ENCODE measurements around the gene B3GNT5. TPM values are rescaled to one million over a fixed set of nuclear protein-coding genes. Genes with fewer than 3 reads are reported as not detected.

Gene B3GNT5
- total and polyA plus RNA-seq, 7 donors: 12.1 to 98.9 (median 54.7) TPM

DNA sequence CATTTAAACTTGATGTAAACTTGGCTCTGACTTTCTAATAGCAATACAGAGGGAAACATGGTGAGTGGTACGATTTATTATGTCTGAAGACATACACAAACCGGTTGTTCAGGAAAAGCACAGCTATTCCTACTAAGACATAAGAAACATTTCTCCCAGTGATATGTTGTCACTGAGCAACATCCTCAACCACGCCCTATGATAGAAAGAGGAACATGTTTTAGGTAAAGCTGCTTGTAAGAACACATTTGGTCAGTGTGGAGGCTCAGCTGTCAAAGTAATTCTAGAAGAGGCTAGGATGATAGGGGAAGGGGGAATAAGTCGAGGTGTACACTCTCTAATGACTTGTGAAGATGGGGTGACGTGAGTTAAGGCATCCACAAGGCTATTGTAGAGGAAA is 42.7 kb upstream of the B3GNT5 start:
- H3K27ac ChIP-seq: peak overlapping the region; percentile 67
- H3K36me3 ChIP-seq (ENCODE audit: insufficient read depth in 1 of 2, low read depth in 1 of 2): no peaks in the 10 kb centered on the region
- ATAC-seq: no peak
- no peak overlapping the region for H3K4me3 ChIP-seq
- intact Hi-C loops (cut with DNase I): no loop called here
- no peaks in the 10 kb centered on the region for H3K27me3 ChIP-seq (ENCODE audit: insufficient read depth in 3 of 3, low read length in 2 of 3)
- DNase-seq: no peak
- no peaks in the 10 kb centered on the region for H3K9me3 ChIP-seq
- WGBS, 3 donors: 74 to 80% (median 78%) methylated on average over 5 of the region's 5 CpGs
- TF ChIP-seq, protein P1, sequence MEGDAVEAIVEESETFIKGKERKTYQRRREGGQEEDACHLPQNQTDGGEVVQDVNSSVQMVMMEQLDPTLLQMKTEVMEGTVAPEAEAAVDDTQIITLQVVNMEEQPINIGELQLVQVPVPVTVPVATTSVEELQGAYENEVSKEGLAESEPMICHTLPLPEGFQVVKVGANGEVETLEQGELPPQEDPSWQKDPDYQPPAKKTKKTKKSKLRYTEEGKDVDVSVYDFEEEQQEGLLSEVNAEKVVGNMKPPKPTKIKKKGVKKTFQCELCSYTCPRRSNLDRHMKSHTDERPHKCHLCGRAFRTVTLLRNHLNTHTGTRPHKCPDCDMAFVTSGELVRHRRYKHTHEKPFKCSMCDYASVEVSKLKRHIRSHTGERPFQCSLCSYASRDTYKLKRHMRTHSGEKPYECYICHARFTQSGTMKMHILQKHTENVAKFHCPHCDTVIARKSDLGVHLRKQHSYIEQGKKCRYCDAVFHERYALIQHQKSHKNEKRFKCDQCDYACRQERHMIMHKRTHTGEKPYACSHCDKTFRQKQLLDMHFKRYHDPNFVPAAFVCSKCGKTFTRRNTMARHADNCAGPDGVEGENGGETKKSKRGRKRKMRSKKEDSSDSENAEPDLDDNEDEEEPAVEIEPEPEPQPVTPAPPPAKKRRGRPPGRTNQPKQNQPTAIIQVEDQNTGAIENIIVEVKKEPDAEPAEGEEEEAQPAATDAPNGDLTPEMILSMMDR (IDR thresholded peaks at IDR 0.05): no peak
- peaks cover 5% of the 10 kb centered on the region for H3K4me1 ChIP-seq

DNA sequence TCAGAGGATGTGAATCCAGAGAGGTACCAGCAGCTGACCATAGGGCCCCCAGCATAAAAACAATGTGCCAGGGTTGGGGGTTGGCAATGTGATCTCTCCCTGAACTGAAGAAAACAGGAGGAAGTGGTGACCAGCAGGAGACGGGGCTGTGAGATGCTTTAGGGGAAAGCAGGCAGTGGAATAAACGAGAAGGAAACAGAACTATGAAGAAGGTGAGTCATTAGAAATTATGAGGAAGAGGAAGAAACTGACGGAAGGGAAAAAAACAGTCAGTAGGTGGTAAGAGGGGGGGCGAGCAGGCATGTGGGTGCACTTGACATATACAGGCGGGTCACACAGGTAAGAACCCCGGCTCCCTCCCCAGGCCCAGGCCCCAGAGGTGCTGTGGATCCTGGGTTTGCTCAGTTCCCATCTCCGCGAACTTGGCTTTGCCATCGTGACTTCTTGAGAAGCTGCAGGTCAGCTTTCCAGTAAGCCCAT is 42.2 kb upstream of the B3GNT5 start:
- H3K27me3 ChIP-seq (ENCODE audit: insufficient read depth in 3 of 3, low read length in 2 of 3): no peaks in the 10 kb centered on the region
- intact Hi-C loops (cut with DNase I): no loop called here
- H3K27ac ChIP-seq: peak overlapping the region; percentile 67
- H3K9me3 ChIP-seq: no peaks in the 10 kb centered on the region
- peaks cover 5% of the 10 kb centered on the region for H3K4me1 ChIP-seq
- H3K36me3 ChIP-seq (ENCODE audit: insufficient read depth in 1 of 2, low read depth in 1 of 2): no peaks in the 10 kb centered on the region
- ATAC-seq (peak in 3 of 4 donors; percentile 17 to 28 (median 24)), DNase-seq (no peak)
- TF ChIP-seq, protein P1 (IDR thresholded peaks at IDR 0.05): no peak
- H3K4me3 ChIP-seq: no peak overlapping the region
- 65 to 71% (median 71%) methylated on average over 9 of the region's 9 CpGs for WGBS, 3 donors

DNA sequence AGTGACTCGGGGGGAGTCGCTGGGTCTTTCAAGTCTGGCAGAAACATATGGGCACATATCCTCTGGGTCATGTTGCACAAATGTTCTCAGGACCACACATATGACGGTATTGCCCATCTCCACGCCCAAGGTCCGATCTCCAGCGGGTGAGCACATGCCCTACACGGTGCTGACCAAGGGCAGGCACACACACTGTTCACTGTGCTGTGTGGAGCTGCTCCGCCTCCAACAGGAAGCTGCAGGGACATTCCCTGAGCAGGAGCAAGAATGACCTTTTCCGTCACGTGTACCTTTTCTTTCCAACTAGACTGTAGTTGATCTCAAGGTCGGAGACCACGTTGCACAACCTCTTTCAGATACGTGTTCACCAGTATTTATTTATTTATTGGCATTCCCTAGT is 41.7 kb upstream of the B3GNT5 start:
- no peaks in the 10 kb centered on the region for H3K9me3 ChIP-seq
- H3K27ac ChIP-seq: peak overlapping the region; percentile 67
- H3K27me3 ChIP-seq (ENCODE audit: insufficient read depth in 3 of 3, low read length in 2 of 3): no peaks in the 10 kb centered on the region
- TF ChIP-seq, protein P1 (IDR thresholded peaks at IDR 0.05): no peak
- peak; percentile 38 to 64 for DNase-seq
- no peak overlapping the region for H3K4me3 ChIP-seq
- intact Hi-C loops (cut with DNase I): no loop called here
- peak; percentile 52 to 68 (median 64) for ATAC-seq
- no peaks in the 10 kb centered on the region for H3K36me3 ChIP-seq (ENCODE audit: insufficient read depth in 1 of 2, low read depth in 1 of 2)
- peaks cover 5% of the 10 kb centered on the region for H3K4me1 ChIP-seq
- 62 to 76% (median 69%) methylated on average over 13 of the region's 13 CpGs for WGBS, 3 donors

DNA sequence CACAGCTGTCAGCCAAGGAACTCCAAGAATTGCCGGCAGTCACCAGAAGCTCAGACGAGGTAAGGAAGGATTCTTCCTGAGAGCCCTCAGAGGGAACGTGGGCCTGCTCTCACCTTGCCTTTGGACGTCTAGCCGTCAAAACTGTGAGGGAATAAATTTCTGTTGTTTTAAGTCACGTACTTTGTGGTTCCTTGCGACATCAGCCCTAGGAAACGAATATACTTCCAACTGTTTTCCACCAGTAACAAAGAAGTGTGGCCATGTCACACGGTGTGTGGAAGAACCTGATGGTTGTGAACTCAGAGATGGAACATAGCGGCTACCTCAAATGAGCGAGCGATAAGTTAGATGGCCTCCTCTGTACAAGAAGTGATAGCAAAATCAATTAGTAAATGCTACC is 41.0 kb upstream of the B3GNT5 start:
- peaks cover 5% of the 10 kb centered on the region for H3K4me1 ChIP-seq
- intact Hi-C loops (cut with DNase I): no loop called here
- no peaks in the 10 kb centered on the region for H3K27me3 ChIP-seq (ENCODE audit: insufficient read depth in 3 of 3, low read length in 2 of 3)
- ATAC-seq (no peak), DNase-seq (no peak)
- 69 to 72% (median 72%) methylated on average over 12 of the region's 12 CpGs for WGBS, 3 donors
- TF ChIP-seq, protein P1 (IDR thresholded peaks at IDR 0.05): no peak
- no peak overlapping the region for H3K4me3 ChIP-seq
- no peaks in the 10 kb centered on the region for H3K36me3 ChIP-seq (ENCODE audit: insufficient read depth in 1 of 2, low read depth in 1 of 2)
- H3K9me3 ChIP-seq: no peaks in the 10 kb centered on the region
- H3K27ac ChIP-seq: peak overlapping the region; percentile 67

DNA sequence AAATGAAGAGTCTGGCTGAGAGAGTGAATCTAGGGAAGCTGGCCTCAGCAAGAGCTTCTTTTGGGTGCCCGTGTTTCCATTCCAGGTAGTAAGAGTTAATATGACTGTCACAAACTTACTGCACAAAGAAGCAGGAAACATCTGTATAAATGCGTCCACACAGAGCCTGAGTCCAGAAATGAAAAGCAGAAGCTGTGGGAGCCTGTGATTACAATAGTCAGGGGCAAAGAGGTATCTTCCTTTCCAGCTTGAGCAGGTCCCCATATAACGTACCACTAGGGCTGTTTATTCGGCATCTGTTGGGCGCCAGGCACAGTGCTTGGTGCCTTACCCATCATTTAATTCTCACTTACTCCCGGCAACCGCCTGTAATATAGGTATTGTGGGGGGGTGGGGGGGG is 40.5 kb upstream of the B3GNT5 start:
- intact Hi-C loops (cut with DNase I): no loop called here
- H3K27ac ChIP-seq: peak overlapping the region; percentile 67

More for the DNA sequence above, 40.5 kb upstream of the B3GNT5 start:
- WGBS, 3 donors: 53 to 68% (median 67%) methylated on average over 7 of the region's 7 CpGs
- DNase-seq (no peak), ATAC-seq (peak in 1 of 4 donors; percentile 47)
- Histone ChIP-seq H3K27me3 (ENCODE audit: insufficient read depth in 3 of 3, low read length in 2 of 3) (no peaks in the 10 kb centered on the region), H3K36me3 (ENCODE audit: insufficient read depth in 1 of 2, low read depth in 1 of 2) (no peaks in the 10 kb centered on the region), H3K9me3 (no peaks in the 10 kb centered on the region), H3K4me1 (peaks cover 5% of the 10 kb centered on the region), H3K4me3 (no peak overlapping the region)
- TF ChIP-seq, protein P1 (IDR thresholded peaks at IDR 0.05): no peak

Measured in psoas muscle (tissue), 8 donors.